Sigmoid colon (tissue), 7 donors: Measurements from ENCODE around the gene IRF4. TPM values are rescaled to one million over a fixed set of nuclear protein-coding genes. Genes with fewer than 3 reads are reported as not detected.

ENCODE experiments used
- DNase-seq: peaks from one replicate; pipeline ENCODE4 v3.0.0-alpha.2; 2019
- H3K27ac ChIP-seq, 4 donors: fragments of 200-600 bp; sonication (generic); one replicate each; pipeline ENCODE4 v1.5.1; 2016 to 2019; ENCODE audit warnings: mild to moderate bottlenecking in 1 of 4
- H3K27me3 ChIP-seq, 3 donors: fragments of 200-600 bp; sonication (generic); one replicate each; pipeline ENCODE4 v1.5.1; 2019; ENCODE audit warnings: mild to moderate bottlenecking in 1 of 3
- H3K36me3 ChIP-seq, 4 donors: fragments of 200-600 bp; sonication (generic); one replicate each; pipeline ENCODE4 v1.5.1; 2016 to 2019
- H3K4me1 ChIP-seq, 4 donors: fragments of 200-600 bp; sonication (generic); one replicate each; pipeline ENCODE4 v1.5.1; 2017 to 2019
- H3K4me3 ChIP-seq, 4 donors: fragments of 200-600 bp; sonication (generic); one replicate each; pipeline ENCODE4 v1.5.1; 2017 to 2019; ENCODE audit warnings: mild to moderate bottlenecking in 2 of 4, moderate library complexity in 1 of 4
- H3K9me3 ChIP-seq, 4 donors: fragments of 200-600 bp in 3 of 4; sonication (generic) in 3 of 4; one replicate each; pipeline versions ENCODE4 v1.5.1 to v1.6.1; 2013 to 2019
- CTCF ChIP-seq, 4 experiments: fragments of 450-650 bp in 3 of 4; fragments of 200-600 bp in 1 of 4; IDR thresholded peaks; one replicate each; pipeline ENCODE4 v1.5.1; 2016 to 2019; ENCODE audit warnings: antibody characterized with exemption in 4 of 4, mild to moderate bottlenecking in 3 of 4, moderate library complexity in 2 of 4
- EP300 ChIP-seq, 4 donors: sonication (generic); formaldehyde crosslinking; IDR thresholded peaks; one replicate each; pipeline ENCODE4 v1.6.1; 2017; ENCODE audit warnings: antibody characterized with exemption in 4 of 4
- POLR2A ChIP-seq, 2 donors: fragments of 450-650 bp; IDR thresholded peaks; one replicate each; pipeline ENCODE4 v1.6.1; 2016; ENCODE audit warnings: antibody characterized with exemption in 2 of 2, mild to moderate bottlenecking in 2 of 2, moderate library complexity in 2 of 2
- POLR2AphosphoS5 ChIP-seq, 4 donors: sonication (generic); formaldehyde crosslinking; IDR thresholded peaks; one replicate each; pipeline ENCODE4 v1.6.1; 2017; ENCODE audit warnings: antibody characterized with exemption in 4 of 4
- WGBS, 2 donors: extraction: QIAGEN DNeasy Blood & Tissue Kit; methylation state at CpG; one replicate each; pipeline ENCODE4 v1.1.7; 2013; 5-methylcytosine and 5-hydroxymethylcytosine counted together
- intact Hi-C: fragments of 100-400 bp; cut with DNase I; formaldehyde crosslinking; loops from one replicate; pipeline ENCODE4 v1.15.1; 2023
- polyA plus RNA-seq, 3 donors: library from polyadenylated mRNA; stranded (reverse); fragments of 200-250 nt; gene quantifications; one replicate each; pipeline ENCODE4 v1.2.3, GENCODE V29; 2013
- total RNA-seq, 4 donors: library from RNA; depleted of rRNA; stranded (reverse); fragments of >200 nt; gene quantifications; one replicate each; pipeline ENCODE4 v1.1.0, GENCODE V29; 2016
- donor health status: healthy with polysubstance abuse.
- donor health status: Bipolar disorder and iron deficiency.
- donor health status: healthy.

The IRF4 gene
- total and polyA plus RNA-seq, 7 donors = 0.28 to 9.3 (median 0.46) TPM

DNA sequence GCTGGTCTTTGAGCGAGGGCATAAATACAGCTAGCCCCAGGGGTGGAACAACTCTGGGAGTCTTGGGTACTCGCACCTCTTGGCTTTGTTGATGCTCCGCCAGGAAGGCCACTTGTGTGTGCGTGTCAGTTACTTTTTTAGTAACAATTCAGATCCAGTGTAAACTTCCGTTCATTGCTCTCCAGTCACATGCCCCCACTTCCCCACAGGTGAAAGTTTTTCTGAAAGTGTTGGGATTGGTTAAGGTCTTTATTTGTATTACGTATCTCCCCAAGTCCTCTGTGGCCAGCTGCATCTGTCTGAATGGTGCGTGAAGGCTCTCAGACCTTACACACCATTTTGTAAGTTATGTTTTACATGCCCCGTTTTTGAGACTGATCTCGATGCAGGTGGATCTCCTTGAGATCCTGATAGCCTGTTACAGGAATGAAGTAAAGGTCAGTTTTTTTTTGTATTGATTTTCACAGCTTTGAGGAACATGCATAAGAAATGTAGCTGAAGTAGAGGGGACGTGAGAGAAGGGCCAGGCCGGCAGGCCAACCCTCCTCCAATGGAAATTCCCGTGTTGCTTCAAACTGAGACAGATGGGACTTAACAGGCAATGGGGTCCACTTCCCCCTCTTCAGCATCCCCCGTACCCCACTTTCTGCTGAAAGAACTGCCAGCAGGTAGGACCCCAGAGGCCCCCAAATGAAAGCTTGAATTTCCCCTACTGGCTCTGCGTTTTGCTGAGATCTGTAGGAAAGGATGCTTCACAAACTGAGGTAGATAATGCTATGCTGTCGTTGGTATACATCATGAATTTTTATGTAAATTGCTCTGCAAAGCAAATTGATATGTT is 19.2 kb downstream of the IRF4 start:
- intact Hi-C loops = no loop called here
- DNase-seq = no peak
- Histone ChIP-seq H3K36me3 (no peaks in the 10 kb centered on the region), H3K27ac (no peak overlapping the region), H3K27me3 (peaks cover 0 to 16% (median 4%) of the 10 kb centered on the region in 3 donors), H3K4me3 (no peak overlapping the region), H3K4me1 (peaks cover 0 to 7% (median 0%) of the 10 kb centered on the region in 4 donors), H3K9me3 (peaks cover 0 to 9% (median 2%) of the 10 kb centered on the region in 4 donors)
- WGBS, 2 donors = 84 to 89% methylated on average over 15 of the region's 15 CpGs
- TF ChIP-seq POLR2AphosphoS5 (IDR thresholded peaks at IDR 0.05) = no peak
- TF ChIP-seq POLR2A (IDR thresholded peaks at IDR 0.05) = no peak
- TF ChIP-seq CTCF (IDR thresholded peaks at IDR 0.05) = no peak
- no peak for TF ChIP-seq EP300 (IDR thresholded peaks at IDR 0.05)

DNA sequence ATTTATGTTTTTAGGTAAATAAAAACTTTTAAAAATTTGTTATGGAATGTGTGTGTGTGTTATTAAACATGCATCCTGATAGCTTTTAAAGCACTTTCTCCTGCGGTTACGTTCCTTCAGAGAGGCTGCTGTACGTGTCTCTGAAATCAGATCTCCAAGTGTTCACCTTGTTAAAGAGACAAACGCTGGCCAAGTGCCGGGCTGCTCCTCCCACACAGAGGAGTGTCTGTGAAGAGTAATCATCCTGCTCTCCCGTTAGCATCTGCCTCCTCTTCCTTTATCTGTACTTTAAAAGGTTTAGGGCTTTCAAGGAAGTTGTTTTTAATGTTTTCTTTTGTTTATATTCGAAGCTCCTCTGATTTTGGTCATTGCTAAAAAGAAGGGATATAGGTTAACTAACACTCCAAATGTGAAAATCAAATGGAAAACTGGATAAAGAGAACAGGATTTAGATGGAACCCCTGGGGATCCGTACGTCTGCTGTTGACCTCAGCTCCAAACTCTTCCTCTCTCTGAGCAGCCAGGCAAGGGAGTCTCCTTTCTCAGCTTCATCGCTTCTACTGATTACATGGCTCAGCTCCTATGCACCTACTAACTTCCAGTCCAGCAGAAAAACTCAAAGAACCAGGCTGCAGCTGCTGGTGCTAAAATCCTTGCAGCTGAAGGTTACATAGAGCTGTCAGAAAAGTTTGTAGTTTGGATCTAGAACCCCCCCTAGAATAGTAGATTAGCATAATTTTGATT is 20.0 kb downstream of the IRF4 start:
- no peaks in the 10 kb centered on the region for H3K36me3 ChIP-seq
- TF ChIP-seq CTCF (IDR thresholded peaks at IDR 0.05) (no peak), EP300 (IDR thresholded peaks at IDR 0.05) (no peak), POLR2AphosphoS5 (IDR thresholded peaks at IDR 0.05) (no peak), POLR2A (IDR thresholded peaks at IDR 0.05) (no peak)
- no peak overlapping the region for H3K4me3 ChIP-seq
- no peak for DNase-seq
- H3K27me3 ChIP-seq = peaks cover 0 to 16% (median 4%) of the 10 kb centered on the region in 3 donors
- intact Hi-C loops = no loop called here
- H3K4me1 ChIP-seq = peaks cover 0 to 7% (median 0%) of the 10 kb centered on the region in 4 donors
- peaks cover 0 to 9% (median 4%) of the 10 kb centered on the region in 4 donors for H3K9me3 ChIP-seq
- WGBS, 2 donors = 28 to 61% methylated on average over 10 of the region's 10 CpGs
- H3K27ac ChIP-seq = no peak overlapping the region

DNA sequence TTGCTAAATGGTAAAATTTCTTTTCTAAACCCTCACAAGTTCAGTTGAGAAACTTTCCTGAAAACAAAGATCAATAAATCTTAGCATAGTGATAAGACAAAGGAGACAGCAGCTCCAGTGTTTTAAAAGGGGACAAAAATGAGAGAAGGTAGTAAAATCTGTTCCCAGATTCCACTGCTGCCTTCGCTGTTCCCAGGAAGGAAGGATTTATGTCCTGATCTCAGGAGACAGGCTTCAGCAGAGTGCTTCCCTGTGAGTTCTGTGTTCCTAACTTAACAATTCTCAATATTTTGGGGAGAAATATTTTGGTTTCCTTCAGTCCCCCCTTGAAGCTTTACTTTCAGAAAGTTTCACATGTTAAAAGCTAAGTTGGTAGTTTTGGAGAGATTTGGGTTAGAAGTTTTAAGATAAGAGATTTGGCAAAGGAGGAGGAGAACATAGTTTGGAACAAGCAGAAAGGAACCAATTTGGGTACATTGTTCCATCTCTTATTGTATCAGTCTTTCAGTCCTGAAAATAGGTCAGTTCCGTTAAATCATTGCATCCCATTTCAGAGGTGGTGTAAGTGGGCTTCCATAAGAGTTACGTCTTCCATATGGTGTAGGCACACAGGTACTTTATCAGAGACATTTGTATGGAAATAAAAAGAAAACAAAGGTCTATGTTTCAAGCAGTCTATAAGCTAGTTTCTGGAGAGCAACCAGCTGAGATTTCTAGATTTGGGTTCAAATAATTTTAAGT is 20.8 kb downstream of the IRF4 start:
- Histone ChIP-seq H3K36me3 (no peaks in the 10 kb centered on the region), H3K4me1 (peaks cover 0 to 7% (median 0%) of the 10 kb centered on the region in 4 donors), H3K27ac (no peak overlapping the region), H3K9me3 (peaks cover 0 to 9% (median 4%) of the 10 kb centered on the region in 4 donors), H3K27me3 (peaks cover 0 to 16% (median 4%) of the 10 kb centered on the region in 3 donors), H3K4me3 (no peak overlapping the region)
- WGBS, 2 donors = 81 to 87% methylated on average over 3 of the region's 3 CpGs
- TF ChIP-seq CTCF (IDR thresholded peaks at IDR 0.05) (no peak), POLR2A (IDR thresholded peaks at IDR 0.05) (no peak), POLR2AphosphoS5 (IDR thresholded peaks at IDR 0.05) (no peak), EP300 (IDR thresholded peaks at IDR 0.05) (no peak)
- no peak for DNase-seq
- intact Hi-C loops = no loop called here

GRCh38 chr6:414447-414846 is 22.9 kb downstream of the IRF4 start:
- H3K36me3 ChIP-seq = no peaks in the 10 kb centered on the region
- no peaks in the 10 kb centered on the region for H3K4me1 ChIP-seq
- H3K27ac ChIP-seq = no peak overlapping the region
- no peak for DNase-seq
- peaks cover 0 to 9% (median 4%) of the 10 kb centered on the region in 4 donors for H3K9me3 ChIP-seq
- intact Hi-C loops = no loop called here
- H3K4me3 ChIP-seq = no peak overlapping the region
- peaks cover 0 to 16% (median 4%) of the 10 kb centered on the region in 3 donors for H3K27me3 ChIP-seq
- no peak for TF ChIP-seq POLR2AphosphoS5 (IDR thresholded peaks at IDR 0.05)
- no peak for TF ChIP-seq CTCF (IDR thresholded peaks at IDR 0.05)
- no peak for TF ChIP-seq POLR2A (IDR thresholded peaks at IDR 0.05)
- no peak for TF ChIP-seq EP300 (IDR thresholded peaks at IDR 0.05)
